HepG2 (cell line): ENCODE measurements around the gene TNMD. TPM values are rescaled to one million over a fixed set of nuclear protein-coding genes. Genes with fewer than 3 reads are reported as not detected.
A peak's percentile ranks its signal among the peaks of the same experiment; 100 is the strongest.

Experiments used
- ATAC-seq: fragments of 200-7000 bp; cut with Tn5 transposase; 3 replicates; pipeline ENCODE4 v1.9.1; 2020; ENCODE audit warnings: mild to moderate bottlenecking, moderate library complexity
- BruUV-seq: library from RNA; stranded (reverse); fragments of 400-500 nt; replicated peaks from 2 replicates; lab custom pipeline; 2021; lab: Mats Ljungman, UMichigan
- CTCF ChIA-PET: fragments of 300-600 bp; formaldehyde crosslinking; extraction: SDS; loops from one replicate; lab custom pipeline; 2021; ENCODE audit warnings: low total read pairs, inconsistent platforms, low intra/inter-chr PET ratio; lab: Yijun Ruan, JAX
- POLR2A ChIA-PET: fragments of 350-600 bp; sonication (Branson Sonifier 250); formaldehyde crosslinking; loops from one replicate; lab custom pipeline; 2020; ENCODE audit warnings: antibody characterized with exemption, inconsistent platforms; lab: Yijun Ruan, JAX
- DNase-seq: peaks from one replicate; pipeline ENCODE4 v3.0.0-alpha.2; 2015; ENCODE audit warnings: low spot score
- FAIRE-seq: peaks from 3 replicates; lab custom pipeline; 2011; peaks lifted over from hg19 to GRCh38; lab: Jason Lieb, UNC
- H2AFZ ChIP-seq: one replicate; pipeline ENCODE4 v1.6.1; 2011; ENCODE audit warnings: low read length, inconsistent platforms
- H3K27ac ChIP-seq: fragments of 300-600 bp; 3 replicates; pipeline ENCODE4 v1.8.0; 2011; ENCODE audit warnings: mixed run types, mild to moderate bottlenecking, mixed read lengths, low read length, inconsistent platforms; ENCODE audit not compliant: insufficient read depth; ENCODE audit errors: extremely low read length
- H3K27me3 ChIP-seq, 2 experiments: fragments of 200-600 bp in 1 of 2; 2 replicates in 1 of 2; 3 replicates in 1 of 2; pipeline versions ENCODE4 v1.6.0 to v1.8.0; 2011; ENCODE audit warnings: low read length in 2 of 2, mild to moderate bottlenecking in 2 of 2, moderate library complexity in 2 of 2, inconsistent platforms in 1 of 2; ENCODE audit not compliant: insufficient read depth in 2 of 2, control insufficient read depth in 1 of 2
- H3K36me3 ChIP-seq, 2 experiments: fragments of 200-600 bp in 1 of 2; replicated peaks in 1 of 2; 2 replicates in 1 of 2; 3 replicates in 1 of 2; pipeline versions ENCODE4 v1.5.1 to v1.8.0; 2011; ENCODE audit warnings: low read length in 2 of 2, inconsistent platforms in 1 of 2; ENCODE audit not compliant: insufficient read depth in 2 of 2, control insufficient read depth in 1 of 2
- H3K4me1 ChIP-seq: 2 replicates; pipeline ENCODE4 v1.5.1; 2012; ENCODE audit warnings: low read length, inconsistent platforms; ENCODE audit not compliant: insufficient read depth
- H3K4me2 ChIP-seq: 2 replicates; pipeline ENCODE4 v1.6.0; 2011; ENCODE audit warnings: low read depth, low read length, inconsistent platforms
- H3K4me3 ChIP-seq, 3 experiments: fragments of 200-600 bp in 1 of 3; sonication (generic), shearing (Covaris generic) in 1 of 3; replicated peaks in 1 of 3; 2 replicates each; pipeline ENCODE4 v1.5.1; 2011 to 2016; ENCODE audit warnings: low read length in 3 of 3, inconsistent platforms in 2 of 3, low read depth in 2 of 3, mild to moderate bottlenecking in 2 of 3, control low read depth in 1 of 3, mixed read lengths in 1 of 3; ENCODE audit not compliant: insufficient read depth in 1 of 3
- H3K79me2 ChIP-seq: one replicate; pipeline ENCODE4 v1.6.1; 2011; ENCODE audit warnings: low read length, inconsistent platforms; ENCODE audit not compliant: insufficient read depth
- H3K9ac ChIP-seq: 2 replicates; pipeline ENCODE4 v1.6.0; 2011; ENCODE audit warnings: mild to moderate bottlenecking, low read depth, low read length, inconsistent platforms; ENCODE audit not compliant: insufficient read depth
- H3K9me3 ChIP-seq: 2 replicates; pipeline ENCODE4 v1.5.1; 2012; ENCODE audit warnings: mild to moderate bottlenecking, low read length
- H4K20me1 ChIP-seq: 2 replicates; pipeline ENCODE4 v1.6.0; 2011; ENCODE audit warnings: inconsistent platforms, mild to moderate bottlenecking, low read length, moderate library complexity; ENCODE audit not compliant: insufficient read depth
- HNF4A ChIP-seq: sonication (generic); formaldehyde crosslinking; IDR thresholded peaks from 2 replicates; pipeline ENCODE4 v1.4.0; 2020; ENCODE audit warnings: missing genetic modification reagents
- IRX3 ChIP-seq: sonication (generic); formaldehyde crosslinking; IDR thresholded peaks from 2 replicates; pipeline ENCODE4 v1.8.1; 2023; ENCODE audit warnings: mild to moderate bottlenecking, low read depth, missing genetic modification reagents, borderline replicate concordance
- KLF12 ChIP-seq: sonication (generic); formaldehyde crosslinking; IDR thresholded peaks from 2 replicates; pipeline ENCODE4 v1.4.0; 2020; ENCODE audit warnings: missing genetic modification reagents, borderline replicate concordance
- KLF16 ChIP-seq, 2 experiments: sonication (generic) in 1 of 2; formaldehyde crosslinking in 1 of 2; IDR thresholded peaks; 2 replicates each; pipeline versions ENCODE4 v1.6.1 to v1.8.0; 2016 to 2023; ENCODE audit warnings: missing genetic modification reagents in 2 of 2, missing compliant biosample characterization in 1 of 2
- MAFF ChIP-seq: IDR thresholded peaks from 2 replicates; pipeline ENCODE4 v1.6.1; 2011; ENCODE audit warnings: low read depth, low read length, improper control_type of control experiment
- MAFK ChIP-seq, 2 experiments: IDR thresholded peaks in 1 of 2; conservative IDR thresholded peaks in 1 of 2; 2 replicates each; pipeline ENCODE4 v1.6.1; 2011; ENCODE audit warnings: improper control_type of control experiment in 2 of 2, low read length in 2 of 2
- MEIS1 ChIP-seq: sonication (generic); formaldehyde crosslinking; IDR thresholded peaks from 2 replicates; pipeline ENCODE4 v1.9.0; 2021; ENCODE audit warnings: mild to moderate bottlenecking, missing genetic modification reagents, moderate library complexity, borderline replicate concordance
- NFYB ChIP-seq: sonication (generic); formaldehyde crosslinking; IDR thresholded peaks from 2 replicates; pipeline ENCODE4 v1.4.0; 2020; ENCODE audit warnings: missing genetic modification reagents
- NR3C1 ChIP-seq: sonication (generic); formaldehyde crosslinking; IDR thresholded peaks from 2 replicates; pipeline ENCODE4 v1.4.0; 2020; ENCODE audit warnings: missing genetic modification reagents
- PCBP2 ChIP-seq: fragments of 200-400 bp; formaldehyde crosslinking; optimal IDR thresholded peaks from 2 replicates; pipeline ENCODE3; 2018; ENCODE audit warnings: low read length, low read depth; ENCODE audit not compliant: poor library complexity, severe bottlenecking
- SAP130 ChIP-seq: IDR thresholded peaks from 2 replicates; pipeline ENCODE4 v1.6.1; 2016; ENCODE audit warnings: low read depth
- SOX13 ChIP-seq, 3 experiments: fragments of 450-650 bp in 1 of 3; sonication (generic) in 1 of 3; formaldehyde crosslinking in 1 of 3; IDR thresholded peaks in 2 of 3; conservative IDR thresholded peaks in 1 of 3; 2 replicates each; pipeline versions ENCODE4 v1.5.0 to v1.6.1; 2016 to 2020; ENCODE audit warnings: antibody characterized with exemption in 1 of 3, mild to moderate bottlenecking in 1 of 3, missing compliant biosample characterization in 1 of 3, missing genetic modification reagents in 1 of 3, moderate library complexity in 1 of 3
- ZNF382 ChIP-seq: sonication (generic); formaldehyde crosslinking; IDR thresholded peaks from 2 replicates; pipeline ENCODE4 v1.5.0; 2020; ENCODE audit warnings: missing genetic modification reagents, mild to moderate bottlenecking, borderline replicate concordance
- ZNF484 ChIP-seq: sonication (generic); formaldehyde crosslinking; IDR thresholded peaks from 2 replicates; pipeline ENCODE4 v1.5.1; 2020; ENCODE audit warnings: mild to moderate bottlenecking, low read depth, missing genetic modification reagents, borderline replicate concordance
- ZNF572 ChIP-seq: sonication (generic); formaldehyde crosslinking; IDR thresholded peaks from 2 replicates; pipeline ENCODE4 v1.5.1; 2020; ENCODE audit warnings: mild to moderate bottlenecking, missing genetic modification reagents
- ZNF652 ChIP-seq: IDR thresholded peaks from 2 replicates; pipeline ENCODE4 v1.6.1; 2016; ENCODE audit warnings: low read depth, borderline replicate concordance
- ZSCAN30 ChIP-seq: sonication (generic); formaldehyde crosslinking; IDR thresholded peaks from 2 replicates; pipeline ENCODE4 v1.5.0; 2020; ENCODE audit warnings: mild to moderate bottlenecking, missing genetic modification reagents
- WGBS: methylation state at CpG from one replicate; pipeline ENCODE4 v1.1.6; 2017; ENCODE audit warnings: low lambda C conversion rate; 5-methylcytosine and 5-hydroxymethylcytosine counted together
- in situ Hi-C: cut with HindIII; loops from 2 replicates; pipeline ENCODE4 v1.10.0; 2017; ENCODE audit warnings: low pct_unique_long_range_greater_than_20kb; ENCODE audit not compliant: extremely low pct_ligation_motif_present
- intact Hi-C: fragments of 100-400 bp; cut with micrococcal nuclease; formaldehyde crosslinking; loops from one replicate; pipeline ENCODE4 v1.10.0; 2022; ENCODE audit not compliant: unreplicated experiment
- polyA plus RNA-seq, 8 experiments: library from polyadenylated mRNA; depleted of rRNA in 3 of 8; stranded (reverse) in 7 of 8; unstranded in 1 of 8; fragments of >200 nt; fragmentation: Illumina TruSeq in 4 of 8; extraction: Trizol in 4 of 8; gene quantifications; 2 replicates each; pipeline versions ENCODE4 v1.2.1 to v1.2.3, GENCODE V29; 2011 to 2016; ENCODE audit warnings: low read depth in 4 of 8, missing spikeins in 1 of 8, mixed read lengths in 1 of 8; ENCODE audit not compliant: insufficient read depth in 1 of 8
- total RNA-seq, 5 experiments: library from RNA; depleted of rRNA; stranded (reverse); fragments of >200 nt; fragmentation: Illumina TruSeq; extraction: Trizol; gene quantifications; 2 replicates each; pipeline ENCODE4 v1.2.3, GENCODE V29; 2016; ENCODE audit warnings: low read depth in 1 of 5
- TF ChIP-seq, protein P1 (sequence below): sonication (generic); formaldehyde crosslinking; IDR thresholded peaks from 2 replicates; pipeline ENCODE4 v1.4.0; 2020; ENCODE audit warnings: mild to moderate bottlenecking, low read depth, missing genetic modification reagents

The TNMD gene
- total and polyA plus RNA-seq, 2 of the 13 experiments (the other 11 are each of a cell fraction or from before 2014, with no cell fraction given), result not detected

DNA sequence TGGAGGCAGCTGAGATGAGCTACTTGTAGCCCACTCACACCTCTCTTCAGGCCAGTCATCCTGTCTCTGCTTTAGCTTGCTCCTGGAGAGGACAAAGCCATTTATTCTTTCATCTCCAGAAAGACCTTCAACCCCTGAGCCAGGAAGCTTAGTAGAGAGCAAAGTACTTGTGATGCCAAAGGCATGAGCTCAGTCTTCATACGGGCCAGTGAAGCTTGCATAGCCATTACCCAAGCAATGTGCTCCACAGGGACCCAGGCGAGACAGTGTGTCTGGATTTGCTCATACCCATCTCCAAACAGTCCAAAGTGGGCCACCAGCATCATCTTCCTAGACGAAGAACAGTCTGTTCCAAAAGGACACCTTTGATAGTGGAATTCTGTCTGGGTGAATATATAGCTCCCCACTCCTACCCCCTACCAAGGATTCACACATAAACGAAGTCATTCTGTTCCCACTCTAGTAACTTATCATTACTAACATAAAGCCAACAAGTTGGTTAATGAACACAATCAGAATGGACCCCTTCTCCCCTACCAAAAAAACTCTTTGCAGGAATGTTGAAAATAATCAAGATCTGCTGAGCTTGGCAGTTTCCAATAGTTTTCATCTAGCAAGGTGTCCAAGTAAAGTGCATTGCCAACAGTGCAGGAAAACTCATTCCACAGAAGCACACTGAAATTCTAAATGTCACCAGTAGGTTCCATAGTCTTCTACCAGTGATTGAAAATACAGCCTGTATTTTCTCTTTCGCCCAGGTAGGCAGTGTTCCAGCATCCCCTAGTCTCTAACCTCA lies 6.7 kb downstream of the TNMD start:
- intact Hi-C loops, result no loop called here
- no peak overlapping the region for H2AFZ ChIP-seq
- 41% methylated on average over 3 of the region's 5 CpGs for WGBS
- no peak overlapping the region for H3K27ac ChIP-seq
- no peak overlapping the region for H3K4me3 ChIP-seq
- no peaks in the 10 kb centered on the region for H3K27me3 ChIP-seq
- peak; percentile 40 for DNase-seq
- TF ChIP-seq ZNF382 (CRISPR knock-in tag) (no peak), IRX3 (no peak), PCBP2 (no peak), KLF12 (CRISPR knock-in tag) (no peak), MAFF (peak; percentile 50), HNF4A (CRISPR knock-in tag) (peak; percentile 13; the same call in 1 of the 2 replicates), NFYB (no peak), MAFK (conservative IDR thresholded peaks at IDR 0.05 in 1 of 2, IDR thresholded peaks at IDR 0.05 in 1 of 2; ENCODE audit: low read length in 2 of 2) (peak; percentile 47 to 70)
- TF ChIP-seq, all 625 proteins: peak for 3
- ChIA-PET CTCF (no interaction called here), POLR2A (no interaction called here)
- BruUV-seq, result no TSS peak
- H3K9ac ChIP-seq, result no peak overlapping the region
- H3K4me1 ChIP-seq, result peaks cover 22% of the 10 kb centered on the region
- no peaks in the 10 kb centered on the region for H4K20me1 ChIP-seq
- no peaks in the 10 kb centered on the region for H3K79me2 ChIP-seq
- H3K4me2 ChIP-seq, result no peak overlapping the region
- FAIRE-seq (peak; percentile 18), ATAC-seq (peak; percentile 86)
- no peaks in the 10 kb centered on the region for H3K9me3 ChIP-seq
- in situ Hi-C loops, result no loop called here
- H3K36me3 ChIP-seq, result no peaks in the 10 kb centered on the region

DNA sequence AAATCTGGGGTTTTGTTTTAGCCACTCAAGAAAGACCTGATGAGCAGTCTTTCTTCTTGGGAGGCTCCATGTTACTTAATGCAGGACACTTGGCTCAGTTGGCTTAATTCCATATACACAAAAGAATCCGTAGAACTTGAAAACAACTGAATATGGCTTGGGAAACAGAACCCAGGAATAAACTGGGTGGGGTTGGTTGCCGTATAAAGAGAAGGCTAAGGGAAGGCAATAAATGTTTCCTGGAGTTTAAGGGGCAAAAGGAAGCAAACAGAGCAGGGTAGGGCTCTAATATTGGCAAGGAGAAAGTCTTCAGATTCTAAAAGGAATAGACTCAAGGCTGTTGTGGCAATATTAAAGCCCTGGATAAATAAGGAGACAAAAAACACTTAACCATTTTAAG lies 8.4 kb downstream of the TNMD start:
- no peaks in the 10 kb centered on the region for H3K9me3 ChIP-seq
- WGBS, result 49% methylated on average over 2 of the region's 2 CpGs
- no peak for TF ChIP-seq NR3C1 (CRISPR knock-in tag)
- no peak for TF ChIP-seq KLF16 (CRISPR knock-in tag; IDR thresholded peaks at IDR 0.05)
- TF ChIP-seq, protein P1, sequence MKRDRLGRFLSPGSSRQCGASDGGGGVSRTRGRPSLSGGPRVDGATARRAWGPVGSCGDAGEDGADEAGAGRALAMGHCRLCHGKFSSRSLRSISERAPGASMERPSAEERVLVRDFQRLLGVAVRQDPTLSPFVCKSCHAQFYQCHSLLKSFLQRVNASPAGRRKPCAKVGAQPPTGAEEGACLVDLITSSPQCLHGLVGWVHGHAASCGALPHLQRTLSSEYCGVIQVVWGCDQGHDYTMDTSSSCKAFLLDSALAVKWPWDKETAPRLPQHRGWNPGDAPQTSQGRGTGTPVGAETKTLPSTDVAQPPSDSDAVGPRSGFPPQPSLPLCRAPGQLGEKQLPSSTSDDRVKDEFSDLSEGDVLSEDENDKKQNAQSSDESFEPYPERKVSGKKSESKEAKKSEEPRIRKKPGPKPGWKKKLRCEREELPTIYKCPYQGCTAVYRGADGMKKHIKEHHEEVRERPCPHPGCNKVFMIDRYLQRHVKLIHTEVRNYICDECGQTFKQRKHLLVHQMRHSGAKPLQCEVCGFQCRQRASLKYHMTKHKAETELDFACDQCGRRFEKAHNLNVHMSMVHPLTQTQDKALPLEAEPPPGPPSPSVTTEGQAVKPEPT (CRISPR knock-in tag), result no peak
- no peak for TF ChIP-seq ZNF652 (CRISPR knock-in tag)
- no peak for TF ChIP-seq ZNF484
- TF ChIP-seq ZNF572, result no peak
- no peak for TF ChIP-seq SOX13 (IDR thresholded peaks at IDR 0.05)
- no peak for TF ChIP-seq SOX13 (CRISPR knock-in tag; conservative IDR thresholded peaks at IDR 0.05 in 1 of 2, IDR thresholded peaks at IDR 0.05 in 1 of 2)
- TF ChIP-seq MEIS1 (CRISPR knock-in tag), result no peak
- no peak for TF ChIP-seq SAP130 (CRISPR knock-in tag)
- TF ChIP-seq ZSCAN30, result no peak

More for the DNA sequence above, 8.4 kb downstream of the TNMD start:
- CTCF ChIA-PET, result no interaction called here
- Histone ChIP-seq H3K4me1 (peaks cover 22% of the 10 kb centered on the region), H3K9ac (no peak overlapping the region), H3K79me2 (no peaks in the 10 kb centered on the region), H3K27ac (no peak overlapping the region), H4K20me1 (no peaks in the 10 kb centered on the region), H3K4me3 (no peak overlapping the region), H3K27me3 (no peaks in the 10 kb centered on the region), H2AFZ (no peak overlapping the region), H3K36me3 (no peaks in the 10 kb centered on the region), H3K4me2 (no peak overlapping the region)
- in situ Hi-C loops, result no loop called here
- POLR2A ChIA-PET, result no interaction called here
- intact Hi-C loops, result no loop called here
- DNase-seq (no peak), FAIRE-seq (no peak), ATAC-seq (no peak)
- no TSS peak for BruUV-seq
